CD4-positive, alpha-beta memory T cell (primary cell): Measurements from ENCODE around the gene RTN4R. TPM values are rescaled to one million over a fixed set of nuclear protein-coding genes. Genes with fewer than 3 reads are reported as not detected.
A peak's percentile ranks its signal among the peaks of the same experiment; 100 is the strongest.

Experiments used
- CTCF ChIA-PET: fragments of 350-600 bp; sonication (Branson Sonifier 250); formaldehyde crosslinking; loops from one replicate; lab custom pipeline; 2021; ENCODE audit warnings: inconsistent platforms; ENCODE audit not compliant: partially characterized antibody; lab: Charles Lee
- POLR2A ChIA-PET: fragments of 350-600 bp; sonication (Branson Sonifier 250); formaldehyde crosslinking; loops from one replicate; lab custom pipeline; 2021; ENCODE audit not compliant: partially characterized antibody; lab: Charles Lee
- DNase-seq, 5 donors: peaks; one replicate each; pipeline versions ENCODE4 v3.0.0 to v3.0.0-alpha.2; 2020 to 2022; ENCODE audit warnings: mixed read lengths in 1 of 5
- H3K27ac ChIP-seq: one replicate; pipeline ENCODE4 v1.7.0; 2013; ENCODE audit warnings: low read depth, low read length
- H3K27me3 ChIP-seq: 2 replicates; pipeline ENCODE4 v1.7.0; 2013; ENCODE audit warnings: mild to moderate bottlenecking, low read length, moderate library complexity; ENCODE audit not compliant: insufficient read depth
- H3K36me3 ChIP-seq: 2 replicates; pipeline ENCODE4 v1.7.0; 2013; ENCODE audit warnings: mild to moderate bottlenecking, low read length, moderate library complexity; ENCODE audit not compliant: insufficient read depth
- H3K4me1 ChIP-seq: 2 replicates; pipeline ENCODE4 v1.7.0; 2013; ENCODE audit warnings: mild to moderate bottlenecking, low read length, moderate library complexity; ENCODE audit not compliant: insufficient read depth
- H3K4me3 ChIP-seq, 2 donors: one replicate each; pipeline ENCODE4 v1.7.0; 2013; ENCODE audit warnings: low read length in 2 of 2, mild to moderate bottlenecking in 1 of 2
- H3K9me3 ChIP-seq, 2 donors: one replicate each; pipeline ENCODE4 v1.7.0; 2013; ENCODE audit warnings: low read length in 2 of 2, control low read depth in 1 of 2; ENCODE audit not compliant: control insufficient read depth in 1 of 2
- H3K27ac Mint-ChIP-seq, 7 donors: one replicate each; pipeline ENCODE4 v1.8.0; 2020 to 2021; ENCODE audit warnings: mixed read lengths in 7 of 7, mild to moderate bottlenecking in 6 of 7, inconsistent platforms in 3 of 7, moderate library complexity in 3 of 7
- H3K27me3 Mint-ChIP-seq, 2 donors: one replicate each; pipeline ENCODE4 v1.8.0; 2020 to 2021; ENCODE audit warnings: mixed read lengths in 2 of 2
- H3K36me3 Mint-ChIP-seq, 2 donors: one replicate each; pipeline ENCODE4 v1.8.0; 2020 to 2021; ENCODE audit warnings: mixed read lengths in 2 of 2, inconsistent platforms in 1 of 2, mild to moderate bottlenecking in 1 of 2
- H3K4me1 Mint-ChIP-seq, 4 donors: one replicate each; pipeline ENCODE4 v1.8.0; 2020 to 2021; ENCODE audit warnings: mixed read lengths in 4 of 4, mild to moderate bottlenecking in 1 of 4
- H3K4me3 Mint-ChIP-seq, 8 donors: one replicate each; pipeline ENCODE4 v1.8.0; 2020 to 2021; ENCODE audit warnings: mixed read lengths in 8 of 8, mild to moderate bottlenecking in 7 of 8, moderate library complexity in 6 of 8, inconsistent platforms in 3 of 8
- H3K9me3 Mint-ChIP-seq, 8 donors: one replicate each; pipeline ENCODE4 v1.8.0; 2020 to 2021; ENCODE audit warnings: mixed read lengths in 8 of 8, mild to moderate bottlenecking in 5 of 8, inconsistent platforms in 3 of 8, moderate library complexity in 1 of 8
- intact Hi-C: fragments of 100-400 bp; cut with micrococcal nuclease; formaldehyde crosslinking; loops from one replicate; pipeline ENCODE4 v1.15.1; 2023
- polyA plus RNA-seq, 2 donors: library from polyadenylated mRNA; unstranded; fragments of 300-500 nt; fragmentation: Illumina TruSeq; gene quantifications; one replicate each; pipeline ENCODE4 v1.2.3, GENCODE V29; 2021
- total RNA-seq, 2 experiments: library from RNA; stranded (reverse); gene quantifications; one replicate each; pipeline ENCODE4 v1.2.3, GENCODE V29; 2021

The RTN4R gene
- total and polyA plus RNA-seq, 4 experiments from 2014 or later = 1.7 to 6.3 (median 2.4) TPM

DNA sequence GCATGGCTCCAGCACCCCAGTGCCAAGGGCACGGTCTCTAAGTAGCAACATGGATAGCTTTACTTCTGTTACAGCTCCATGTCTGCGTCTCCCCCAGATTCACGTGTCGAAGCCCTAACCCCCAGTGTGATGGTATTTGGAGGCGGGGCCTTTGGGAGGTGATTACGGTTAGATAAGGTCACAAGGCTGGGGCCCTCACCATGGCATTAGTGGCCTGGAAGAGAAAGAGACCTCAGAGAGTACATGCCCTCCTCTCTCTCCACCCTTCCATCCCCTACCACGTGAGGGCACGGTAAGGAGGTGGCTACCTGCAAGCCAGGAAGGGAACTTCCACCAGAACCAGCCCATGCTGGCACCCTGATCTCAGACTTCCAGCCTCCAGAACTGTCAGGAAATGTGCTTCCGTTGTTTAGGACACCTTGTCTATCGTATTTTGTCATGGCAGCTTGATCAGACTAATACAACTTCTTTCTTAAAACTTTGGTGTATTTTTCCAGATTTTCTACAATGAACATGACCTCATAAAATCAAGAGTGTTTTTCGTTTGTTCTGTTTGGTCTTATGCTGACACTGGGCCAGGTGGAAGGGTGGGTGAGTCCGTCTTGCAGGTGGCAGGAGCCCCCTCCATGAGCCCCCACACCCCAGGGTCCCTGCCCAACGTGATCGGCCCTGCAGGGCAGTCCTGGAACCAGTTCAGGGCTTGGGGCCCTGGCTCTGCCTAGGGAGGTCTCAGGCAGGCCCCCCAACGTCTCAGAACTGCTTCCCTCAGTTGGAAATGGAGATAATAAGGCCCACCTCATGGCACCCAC is 10.7 kb downstream of the RTN4R start:
- Mint-ChIP-seq H3K27me3 (no peaks in the 10 kb centered on the region), H3K27ac (no peak overlapping the region), H3K4me1 (peaks cover 0 to 7% (median 4%) of the 10 kb centered on the region in 4 donors), H3K9me3 (no peaks in the 10 kb centered on the region), H3K36me3 (no peaks in the 10 kb centered on the region), H3K4me3 (no peak overlapping the region)
- Histone ChIP-seq H3K27me3 (no peaks in the 10 kb centered on the region), H3K9me3 (no peaks in the 10 kb centered on the region), H3K36me3 (no peaks in the 10 kb centered on the region), H3K4me1 (no peaks in the 10 kb centered on the region), H3K27ac (no peak overlapping the region), H3K4me3 (no peak overlapping the region)
- CTCF ChIA-PET = interaction anchor here (1.2 to 2.0 kb wide), 3 partner anchors 13 to 100 kb away, joined by 4 to 9 read pairs (median 8); no protein-coding TSS in a partner anchor
- POLR2A ChIA-PET = no interaction called here
- intact Hi-C loops = no loop called here
- DNase-seq = no peak

DNA sequence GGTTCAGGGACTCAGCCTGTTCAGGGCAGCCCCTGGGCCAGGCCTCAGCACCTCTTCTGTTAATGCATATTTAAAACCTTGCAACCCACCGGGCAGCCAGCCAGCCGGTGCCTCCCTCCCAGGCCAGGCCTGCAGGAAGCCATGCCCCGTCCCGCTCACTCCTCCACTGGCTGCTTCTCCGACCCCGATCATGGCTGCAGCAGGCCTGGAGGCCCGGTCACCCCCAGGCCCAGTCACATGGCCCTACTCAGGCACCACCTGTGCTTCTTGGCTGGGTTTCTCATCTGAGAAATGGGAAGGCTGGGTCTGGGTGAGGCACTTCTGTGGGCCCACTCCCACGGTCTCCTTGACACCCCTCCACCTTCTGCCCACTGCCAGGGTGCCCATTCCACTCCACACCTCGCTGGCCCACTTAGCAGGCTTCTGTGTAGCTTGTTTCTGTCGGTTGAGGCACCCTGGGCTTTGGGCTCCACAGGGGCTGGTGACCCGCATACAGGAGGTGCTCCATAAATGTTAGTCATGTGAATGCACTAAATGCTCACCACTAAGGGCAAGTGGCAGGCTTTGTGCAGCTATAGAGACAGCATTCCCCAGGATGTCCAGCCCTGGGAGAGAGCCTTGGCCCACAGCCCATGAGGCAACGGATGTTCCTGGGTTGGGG is 11.4 kb downstream of the RTN4R start:
- H3K9me3 Mint-ChIP-seq = no peaks in the 10 kb centered on the region
- Histone ChIP-seq H3K27ac (no peak overlapping the region), H3K4me1 (no peaks in the 10 kb centered on the region), H3K27me3 (no peaks in the 10 kb centered on the region), H3K36me3 (no peaks in the 10 kb centered on the region), H3K4me3 (no peak overlapping the region), H3K9me3 (no peaks in the 10 kb centered on the region)
- intact Hi-C loops = no loop called here
- peaks cover 0 to 7% (median 4%) of the 10 kb centered on the region in 4 donors for H3K4me1 Mint-ChIP-seq
- no peaks in the 10 kb centered on the region for H3K27me3 Mint-ChIP-seq
- ChIA-PET CTCF (no interaction called here), POLR2A (no interaction called here)
- no peak for DNase-seq
- H3K36me3 Mint-ChIP-seq = no peaks in the 10 kb centered on the region
- peak overlapping the region in 2 of 7 donors; percentile 36 to 46 for H3K27ac Mint-ChIP-seq
- H3K4me3 Mint-ChIP-seq = no peak overlapping the region

GRCh38 chr22:20256027-20256426 is 12.1 kb downstream of the RTN4R start:
- no peak overlapping the region for H3K27ac ChIP-seq
- H3K27me3 ChIP-seq = no peaks in the 10 kb centered on the region
- Mint-ChIP-seq H3K36me3 (no peaks in the 10 kb centered on the region), H3K27me3 (no peaks in the 10 kb centered on the region), H3K4me3 (no peak overlapping the region), H3K9me3 (no peaks in the 10 kb centered on the region), H3K27ac (peak overlapping the region in 2 of 7 donors; percentile 19 to 36), H3K4me1 (peaks cover 0 to 7% (median 4%) of the 10 kb centered on the region in 4 donors)
- no peak overlapping the region for H3K4me3 ChIP-seq
- ChIA-PET CTCF (interaction anchor here (1.0 kb wide), 1 partner anchor 99 kb away, joined by 3 read pairs; no protein-coding TSS in a partner anchor), POLR2A (no interaction called here)
- no peaks in the 10 kb centered on the region for H3K36me3 ChIP-seq
- H3K9me3 ChIP-seq = no peaks in the 10 kb centered on the region
- no peaks in the 10 kb centered on the region for H3K4me1 ChIP-seq
- intact Hi-C loops = no loop called here
- no peak for DNase-seq

GRCh38 chr22:20254975-20255946 is 12.9 kb downstream of the RTN4R start:
- Histone ChIP-seq H3K27me3 (no peaks in the 10 kb centered on the region), H3K27ac (no peak overlapping the region), H3K4me1 (no peaks in the 10 kb centered on the region), H3K36me3 (no peaks in the 10 kb centered on the region), H3K9me3 (no peaks in the 10 kb centered on the region), H3K4me3 (no peak overlapping the region)
- peaks cover 0 to 2% (median 0%) of the 10 kb centered on the region in 8 donors for H3K9me3 Mint-ChIP-seq
- H3K4me1 Mint-ChIP-seq = peaks cover 0 to 7% (median 4%) of the 10 kb centered on the region in 4 donors
- no peaks in the 10 kb centered on the region for H3K36me3 Mint-ChIP-seq
- intact Hi-C loops = no loop called here
- CTCF ChIA-PET = interaction anchor here (1.0 kb wide), 1 partner anchor 98 kb away, joined by 3 read pairs; no protein-coding TSS in a partner anchor
- POLR2A ChIA-PET = no interaction called here
- no peaks in the 10 kb centered on the region for H3K27me3 Mint-ChIP-seq
- no peak overlapping the region for H3K4me3 Mint-ChIP-seq
- H3K27ac Mint-ChIP-seq = peak overlapping the region in 3 of 7 donors; percentile 15 to 19 (median 16)
- DNase-seq = peak in 1 of 5 donors; percentile 17

- POLR2A ChIA-PET = no interaction called here
- H3K9me3 Mint-ChIP-seq = peaks cover 0 to 2% (median 0%) of the 10 kb centered on the region in 8 donors
- DNase-seq = peak in 1 of 5 donors; percentile 25
- no peaks in the 10 kb centered on the region for H3K36me3 ChIP-seq
- intact Hi-C loops = no loop called here
- no peaks in the 10 kb centered on the region for H3K4me1 ChIP-seq
- H3K36me3 Mint-ChIP-seq = no peaks in the 10 kb centered on the region
- no peaks in the 10 kb centered on the region for H3K9me3 ChIP-seq
- H3K27me3 Mint-ChIP-seq = no peaks in the 10 kb centered on the region
- H3K27ac Mint-ChIP-seq = no peak overlapping the region
- H3K4me3 ChIP-seq = no peak overlapping the region
- H3K4me1 Mint-ChIP-seq = peaks cover 0 to 7% (median 4%) of the 10 kb centered on the region in 4 donors
- H3K27ac ChIP-seq = no peak overlapping the region
- CTCF ChIA-PET = no interaction called here
- no peaks in the 10 kb centered on the region for H3K27me3 ChIP-seq
- H3K4me3 Mint-ChIP-seq = no peak overlapping the region
Observed at GRCh38 chr22:20253161-20253560, 15.0 kb downstream of the RTN4R start.

DNA sequence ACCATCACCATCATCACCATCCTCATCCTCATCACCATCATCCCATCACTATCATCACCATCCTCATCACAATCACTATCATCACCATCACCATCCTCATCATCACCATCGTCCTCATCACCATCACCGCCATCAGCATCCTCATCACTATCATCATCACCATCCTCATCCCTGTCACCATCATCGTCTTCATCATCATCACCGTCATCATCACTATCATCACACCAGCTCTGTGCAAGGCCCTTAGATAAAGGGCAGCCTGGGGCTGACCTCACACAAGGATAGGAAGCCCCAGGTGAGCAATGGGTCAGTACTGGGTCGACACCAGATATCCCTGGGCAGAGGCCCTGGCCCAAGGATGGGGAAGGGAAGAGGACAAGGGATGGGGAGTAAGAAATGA is 16.1 kb downstream of the RTN4R start:
- intact Hi-C loops = no loop called here
- H3K27ac Mint-ChIP-seq = no peak overlapping the region
- no peaks in the 10 kb centered on the region for H3K9me3 ChIP-seq
- H3K4me3 Mint-ChIP-seq = no peak overlapping the region
- no peaks in the 10 kb centered on the region for H3K27me3 Mint-ChIP-seq
- peaks cover 0 to 2% (median 0%) of the 10 kb centered on the region in 8 donors for H3K9me3 Mint-ChIP-seq
- no peaks in the 10 kb centered on the region for H3K36me3 ChIP-seq
- no peak for DNase-seq
- POLR2A ChIA-PET = no interaction called here
- H3K27me3 ChIP-seq = no peaks in the 10 kb centered on the region
- H3K36me3 Mint-ChIP-seq = no peaks in the 10 kb centered on the region
- CTCF ChIA-PET = no interaction called here
- H3K4me1 ChIP-seq = no peaks in the 10 kb centered on the region
- no peak overlapping the region for H3K4me3 ChIP-seq
- H3K27ac ChIP-seq = no peak overlapping the region
- H3K4me1 Mint-ChIP-seq = peaks cover 0 to 7% (median 4%) of the 10 kb centered on the region in 4 donors
